ENCODE results near the gene MSRB2.

DNA sequence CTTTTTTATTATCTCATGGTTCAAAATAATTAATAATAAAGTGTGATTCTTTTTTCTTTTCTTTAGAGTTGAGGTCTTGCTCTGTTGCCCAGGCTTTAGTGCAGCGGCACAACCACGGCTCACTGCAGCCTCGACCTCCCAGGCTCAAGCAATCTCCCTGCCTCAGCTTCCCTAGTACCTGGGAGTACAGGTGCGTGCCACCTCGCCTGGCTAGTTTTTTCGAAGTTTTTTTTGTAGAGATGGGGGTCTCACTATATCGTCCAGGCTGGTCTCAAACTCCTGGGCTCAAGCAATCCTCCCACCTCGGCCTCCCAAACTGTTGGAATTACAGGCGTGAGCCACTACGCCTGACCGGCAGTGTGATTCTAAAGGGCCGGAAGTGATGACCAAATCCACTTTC, 28.0 kb upstream of the MSRB2 start:
- TF ChIP-seq, protein P1, sequence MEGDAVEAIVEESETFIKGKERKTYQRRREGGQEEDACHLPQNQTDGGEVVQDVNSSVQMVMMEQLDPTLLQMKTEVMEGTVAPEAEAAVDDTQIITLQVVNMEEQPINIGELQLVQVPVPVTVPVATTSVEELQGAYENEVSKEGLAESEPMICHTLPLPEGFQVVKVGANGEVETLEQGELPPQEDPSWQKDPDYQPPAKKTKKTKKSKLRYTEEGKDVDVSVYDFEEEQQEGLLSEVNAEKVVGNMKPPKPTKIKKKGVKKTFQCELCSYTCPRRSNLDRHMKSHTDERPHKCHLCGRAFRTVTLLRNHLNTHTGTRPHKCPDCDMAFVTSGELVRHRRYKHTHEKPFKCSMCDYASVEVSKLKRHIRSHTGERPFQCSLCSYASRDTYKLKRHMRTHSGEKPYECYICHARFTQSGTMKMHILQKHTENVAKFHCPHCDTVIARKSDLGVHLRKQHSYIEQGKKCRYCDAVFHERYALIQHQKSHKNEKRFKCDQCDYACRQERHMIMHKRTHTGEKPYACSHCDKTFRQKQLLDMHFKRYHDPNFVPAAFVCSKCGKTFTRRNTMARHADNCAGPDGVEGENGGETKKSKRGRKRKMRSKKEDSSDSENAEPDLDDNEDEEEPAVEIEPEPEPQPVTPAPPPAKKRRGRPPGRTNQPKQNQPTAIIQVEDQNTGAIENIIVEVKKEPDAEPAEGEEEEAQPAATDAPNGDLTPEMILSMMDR (IDR thresholded peaks at IDR 0.05) = no peak
- TF ChIP-seq POLR2A (IDR thresholded peaks at IDR 0.05) = no peak
- TF ChIP-seq POLR2AphosphoS5 (IDR thresholded peaks at IDR 0.05) = no peak
